C4-2B (cell line): ENCODE results near the gene PCDHB9.
"Not testable (repeated sequence)": the region's sequence is repeated elsewhere in the genome, so short reads cannot be mapped to it uniquely, and the experiment has no call there.

ENCODE experiments used
- H3K27ac ChIP-seq: fragments of 450-650 bp; 2 replicates; pipeline ENCODE4 v1.5.1; 2017
- ZFX ChIP-seq: fragments of 450-650 bp; IDR thresholded peaks from 2 replicates; pipeline ENCODE4 v1.6.1; 2017
- TF ChIP-seq, protein P1 (sequence below): fragments of 450-650 bp; conservative IDR thresholded peaks from 2 replicates; pipeline ENCODE4 v1.5.1; 2017; ENCODE audit warnings: mild to moderate bottlenecking

The PCDHB9 gene

GRCh38 chr5:141172381-141173204 is 14.4 kb upstream of the PCDHB9 start, which contains the start of gene PCDHB7:
Gene PCDHB7 (plus strand): TSS chr5:141172644. CDS start chr5:141172836, 192 bp downstream.
- no peak for TF ChIP-seq ZFX
- TF ChIP-seq, protein P1, sequence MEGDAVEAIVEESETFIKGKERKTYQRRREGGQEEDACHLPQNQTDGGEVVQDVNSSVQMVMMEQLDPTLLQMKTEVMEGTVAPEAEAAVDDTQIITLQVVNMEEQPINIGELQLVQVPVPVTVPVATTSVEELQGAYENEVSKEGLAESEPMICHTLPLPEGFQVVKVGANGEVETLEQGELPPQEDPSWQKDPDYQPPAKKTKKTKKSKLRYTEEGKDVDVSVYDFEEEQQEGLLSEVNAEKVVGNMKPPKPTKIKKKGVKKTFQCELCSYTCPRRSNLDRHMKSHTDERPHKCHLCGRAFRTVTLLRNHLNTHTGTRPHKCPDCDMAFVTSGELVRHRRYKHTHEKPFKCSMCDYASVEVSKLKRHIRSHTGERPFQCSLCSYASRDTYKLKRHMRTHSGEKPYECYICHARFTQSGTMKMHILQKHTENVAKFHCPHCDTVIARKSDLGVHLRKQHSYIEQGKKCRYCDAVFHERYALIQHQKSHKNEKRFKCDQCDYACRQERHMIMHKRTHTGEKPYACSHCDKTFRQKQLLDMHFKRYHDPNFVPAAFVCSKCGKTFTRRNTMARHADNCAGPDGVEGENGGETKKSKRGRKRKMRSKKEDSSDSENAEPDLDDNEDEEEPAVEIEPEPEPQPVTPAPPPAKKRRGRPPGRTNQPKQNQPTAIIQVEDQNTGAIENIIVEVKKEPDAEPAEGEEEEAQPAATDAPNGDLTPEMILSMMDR: peak; percentile 81
- no peak within 1 kb of the TSS for H3K27ac ChIP-seq

DNA sequence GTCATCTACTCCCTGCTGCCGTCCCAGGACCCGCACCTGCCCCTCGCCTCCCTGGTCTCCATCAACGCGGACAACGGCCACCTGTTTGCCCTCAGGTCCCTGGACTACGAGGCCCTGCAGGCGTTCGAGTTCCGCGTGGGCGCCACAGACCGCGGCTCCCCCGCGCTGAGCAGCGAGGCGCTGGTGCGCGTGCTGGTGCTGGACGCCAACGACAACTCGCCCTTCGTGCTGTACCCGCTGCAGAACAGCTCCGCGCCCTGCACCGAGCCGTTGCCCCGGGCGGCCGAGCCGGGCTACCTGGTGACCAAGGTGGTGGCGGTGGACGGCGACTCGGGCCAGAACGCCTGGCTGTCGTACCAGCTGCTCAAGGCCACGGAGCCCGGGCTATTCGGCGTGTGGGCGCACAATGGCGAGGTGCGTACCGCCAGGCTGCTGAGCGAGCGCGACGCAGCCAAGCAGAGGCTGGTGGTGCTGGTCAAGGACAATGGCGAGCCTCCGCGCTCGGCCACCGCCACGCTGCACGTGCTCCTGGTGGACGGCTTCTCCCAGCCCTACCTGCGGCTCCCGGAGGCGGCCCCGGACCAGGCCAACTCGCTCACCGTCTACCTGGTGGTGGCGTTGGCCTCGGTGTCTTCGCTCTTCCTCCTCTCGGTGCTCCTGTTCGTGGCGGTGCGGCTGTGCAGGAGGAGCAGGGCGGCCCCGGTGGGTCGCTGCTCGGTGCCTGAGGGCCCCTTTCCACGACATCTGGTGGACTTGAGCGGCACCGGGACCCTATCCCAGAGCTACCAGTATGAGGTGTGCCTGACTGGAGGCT is 12.5 kb upstream of the PCDHB9 start:
- not testable (repeated sequence) for H3K27ac ChIP-seq

DNA sequence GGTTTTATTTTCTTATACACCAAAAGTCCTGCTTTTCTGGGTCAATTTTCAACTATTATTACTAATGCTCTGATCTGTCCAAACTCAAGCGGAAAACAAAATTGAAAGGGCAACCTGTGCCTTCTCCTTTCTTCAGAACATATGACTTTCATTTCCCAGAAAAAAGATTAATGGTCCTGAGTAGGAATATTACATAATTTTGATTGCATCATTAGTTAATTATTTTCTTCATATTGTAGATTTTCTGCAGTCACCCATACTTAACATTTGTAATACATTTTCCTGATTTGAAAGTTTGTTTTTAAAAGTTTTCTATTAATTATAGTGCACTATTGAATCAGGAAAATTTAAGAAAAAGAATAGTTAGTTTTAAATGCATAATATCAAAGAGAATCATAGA is 11.0 kb upstream of the PCDHB9 start:
- H3K27ac ChIP-seq: no peak overlapping the region
- TF ChIP-seq, protein P1: no peak
- no peak for TF ChIP-seq ZFX

- TF ChIP-seq, protein P1: peak; percentile 40
- H3K27ac ChIP-seq: not testable (repeated sequence)
Measured at GRCh38 chr5:141177577-141178191, 9.3 kb upstream of the PCDHB9 start, which contains the start of gene PCDHB8. Gene PCDHB8 (plus strand): TSS chr5:141177790. CDS start chr5:141178035, 245 bp downstream.

GRCh38 chr5:141179371-141179770 is 7.6 kb upstream of the PCDHB9 start:
- not testable (repeated sequence) for H3K27ac ChIP-seq

- H3K27ac ChIP-seq: not testable (repeated sequence)
Measured at GRCh38 chr5:141179876-141180275, 7.1 kb upstream of the PCDHB9 start.

- no peak overlapping the region for H3K27ac ChIP-seq
Measured at GRCh38 chr5:141180313-141180712, 6.6 kb upstream of the PCDHB9 start.

DNA sequence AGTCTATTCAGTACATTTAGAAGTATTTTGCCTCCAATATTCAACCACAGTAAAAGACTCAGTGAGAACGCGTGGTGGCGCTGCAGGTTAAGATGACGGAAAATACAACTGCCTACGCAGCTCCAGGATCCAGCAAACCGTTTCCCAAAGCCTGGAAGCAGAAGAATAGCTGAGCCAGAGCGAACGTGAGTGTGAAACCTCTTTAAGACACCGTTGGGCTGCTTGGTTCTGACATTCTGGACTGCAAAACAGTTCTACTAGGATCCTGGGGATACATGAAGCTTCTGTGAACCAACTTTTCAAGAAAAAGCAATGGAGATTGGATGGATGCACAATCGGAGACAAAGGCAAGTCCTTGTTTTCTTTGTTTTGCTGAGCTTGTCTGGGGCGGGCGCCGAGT is 4.7 kb upstream of the PCDHB9 start, which contains the start of gene PCDHB16:
Gene PCDHB16 (plus strand): TSS at position 140 of the 400 bp plus-strand sequence. CDS start 173 bp downstream, at position 313.
- TF ChIP-seq ZFX: no peak
- TF ChIP-seq, protein P1: peak; percentile 63
- no peak within 1 kb of the TSS for H3K27ac ChIP-seq

More at GRCh38 chr5:141180313-141180712, 6.6 kb upstream of the PCDHB9 start:
- no peak for TF ChIP-seq ZFX
- TF ChIP-seq, protein P1: no peak

GRCh38 chr5:141184117-141184855 is 2.7 kb upstream of the PCDHB9 start:
- H3K27ac ChIP-seq: not testable (repeated sequence)

DNA sequence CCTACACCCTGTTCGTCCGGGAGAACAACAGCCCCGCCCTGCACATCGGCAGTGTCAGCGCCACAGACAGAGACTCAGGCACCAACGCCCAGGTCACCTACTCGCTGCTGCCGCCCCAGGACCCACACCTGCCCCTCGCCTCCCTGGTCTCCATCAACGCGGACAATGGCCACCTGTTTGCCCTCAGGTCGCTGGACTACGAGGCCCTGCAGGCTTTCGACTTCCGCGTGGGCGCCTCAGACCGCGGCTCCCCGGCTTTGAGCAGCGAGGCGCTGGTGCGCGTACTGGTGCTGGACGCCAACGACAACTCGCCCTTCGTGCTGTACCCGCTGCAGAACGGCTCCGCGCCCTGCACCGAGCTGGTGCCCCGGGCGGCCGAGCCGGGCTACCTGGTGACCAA is 1.7 kb downstream of the PCDHB9 start:
- not testable (repeated sequence) for H3K27ac ChIP-seq

GRCh38 chr5:141189131-141189530 is 2.2 kb downstream of the PCDHB9 start:
- not testable (repeated sequence) for H3K27ac ChIP-seq
